GM12878 (cell line): ENCODE data around the gene PADI4. TPM values are rescaled to one million over a fixed set of nuclear protein-coding genes. Genes with fewer than 3 reads are reported as not detected.

Experiments
- ATAC-seq: fragments of 200-7000 bp; cut with Tn5 transposase; 3 replicates; pipeline ENCODE4 v1.9.1; 2020; ENCODE audit warnings: mild to moderate bottlenecking, moderate library complexity
- BruUV-seq: library from RNA; stranded (reverse); fragments of 400-500 nt; replicated peaks from 2 replicates; lab custom pipeline; 2021; lab: Mats Ljungman, UMichigan
- CTCF ChIA-PET: fragments of 300-600 bp; sonication (Branson Sonifier 250); formaldehyde crosslinking; extraction: SDS; loops from one replicate; lab custom pipeline; 2021; ENCODE audit warnings: inconsistent platforms; lab: Yijun Ruan, JAX
- POLR2A ChIA-PET: fragments of 350-600 bp; formaldehyde crosslinking; extraction: SDS; loops from one replicate; lab custom pipeline; 2021; ENCODE audit warnings: inconsistent platforms; lab: Charles Lee
- RAD21 ChIA-PET: fragments of 300-600 bp; sonication (Branson Sonifier 250); formaldehyde crosslinking; loops from one replicate; lab custom pipeline; 2023; ENCODE audit warnings: antibody characterized with exemption; ENCODE audit not compliant: unreplicated experiment; lab: Charles Lee
- SMC1A ChIA-PET: fragments of 300-600 bp; sonication (Branson Sonifier 250); formaldehyde crosslinking; loops from one replicate; lab custom pipeline; 2023; ENCODE audit not compliant: unreplicated experiment, uncharacterized antibody; lab: Charles Lee
- DNase-seq: peaks from one replicate; pipeline ENCODE4 v3.0.0-alpha.2; 2011; ENCODE audit warnings: low read depth, low spot score
- FAIRE-seq: peaks from 3 replicates; lab custom pipeline; 2011; peaks lifted over from hg19 to GRCh38; lab: Jason Lieb, UNC
- H2AFZ ChIP-seq: 2 replicates; pipeline ENCODE4 v1.6.0; 2011; ENCODE audit warnings: low read depth, low read length, control low read depth; ENCODE audit not compliant: control insufficient read depth
- H3K27ac ChIP-seq: 2 replicates; pipeline ENCODE4 v1.5.1; 2011; ENCODE audit warnings: control low read depth; ENCODE audit not compliant: control insufficient read depth, insufficient read depth
- H3K27me3 ChIP-seq, 2 experiments: replicated peaks in 1 of 2; 2 replicates each; pipeline versions ENCODE4 v1.6.0 to v1.6.1; 2011; ENCODE audit warnings: low read length in 1 of 2; ENCODE audit not compliant: control insufficient read depth in 2 of 2, insufficient read depth in 2 of 2
- H3K36me3 ChIP-seq, 2 experiments: 2 replicates each; pipeline ENCODE4 v1.5.1; 2011; ENCODE audit warnings: low read length in 1 of 2; ENCODE audit not compliant: control insufficient read depth in 2 of 2, insufficient read depth in 2 of 2
- H3K4me1 ChIP-seq: 2 replicates; pipeline ENCODE4 v1.6.1; 2011; ENCODE audit warnings: mild to moderate bottlenecking, low read length, moderate library complexity, mixed read lengths; ENCODE audit not compliant: control insufficient read depth, insufficient read depth
- H3K4me2 ChIP-seq: 2 replicates; pipeline ENCODE4 v1.6.0; 2011; ENCODE audit warnings: control low read depth; ENCODE audit not compliant: control insufficient read depth, insufficient read depth
- H3K4me3 ChIP-seq: fragments of 200-600 bp; sonication (generic); 2 replicates; pipeline ENCODE4 v1.5.1; 2016
- H3K79me2 ChIP-seq: 2 replicates; pipeline ENCODE4 v1.6.0; 2011; ENCODE audit warnings: low read length; ENCODE audit not compliant: control insufficient read depth, insufficient read depth
- H3K9ac ChIP-seq: 2 replicates; pipeline ENCODE4 v1.8.0; 2011; ENCODE audit warnings: low read length, control low read depth, mixed read lengths; ENCODE audit not compliant: control insufficient read depth, insufficient read depth
- H3K9me3 ChIP-seq: replicated peaks from 3 replicates; pipeline ENCODE4 v1.5.1; 2011; ENCODE audit warnings: mild to moderate bottlenecking, low read length; ENCODE audit not compliant: control insufficient read depth, insufficient read depth
- H4K20me1 ChIP-seq: 2 replicates; pipeline ENCODE4 v1.6.0; 2011; ENCODE audit not compliant: control insufficient read depth, insufficient read depth
- EGR1 ChIP-seq, 2 experiments: IDR thresholded peaks; 1 replicate in 1 of 2; 2 replicates in 1 of 2; pipeline ENCODE4 v1.6.1; 2011 to 2012; ENCODE audit warnings: low read depth in 2 of 2, low read length in 2 of 2, borderline replicate concordance in 1 of 2, mild to moderate bottlenecking in 1 of 2, moderate library complexity in 1 of 2
- NFYA ChIP-seq: IDR thresholded peaks from 2 replicates; pipeline ENCODE4 v1.6.1; 2011; ENCODE audit warnings: low read depth, mild to moderate bottlenecking, low read length, improper control_type of control experiment, borderline replicate concordance
- PAX5 ChIP-seq: IDR thresholded peaks from 2 replicates; pipeline ENCODE4 v1.6.1; 2011; ENCODE audit warnings: low read depth, low read length, borderline replicate concordance
- PAX8 ChIP-seq: fragments of 450-650 bp; IDR thresholded peaks from 2 replicates; pipeline ENCODE4 v1.6.1; 2017; ENCODE audit warnings: mild to moderate bottlenecking, moderate library complexity
- POU2F2 ChIP-seq: IDR thresholded peaks from 3 replicates; pipeline ENCODE4 v1.6.1; 2011; ENCODE audit warnings: low read depth, mild to moderate bottlenecking, low read length, borderline replicate concordance
- RAD21 ChIP-seq: IDR thresholded peaks from 2 replicates; pipeline ENCODE4 v1.6.1; 2011; ENCODE audit warnings: mild to moderate bottlenecking, low read depth, low read length, moderate library complexity; ENCODE audit not compliant: insufficient read depth
- RB1 ChIP-seq: fragments of 450-650 bp; formaldehyde crosslinking; IDR thresholded peaks from 2 replicates; pipeline ENCODE4 v1.6.1; 2017; ENCODE audit warnings: mild to moderate bottlenecking, borderline replicate concordance
- SMARCA5 ChIP-seq: fragments of 450-650 bp; IDR thresholded peaks from 2 replicates; pipeline ENCODE4 v1.6.1; 2017; ENCODE audit warnings: mild to moderate bottlenecking
- SMC3 ChIP-seq: IDR thresholded peaks from 2 replicates; pipeline ENCODE4 v1.6.1; 2011; ENCODE audit warnings: low read length, improper control_type of control experiment, borderline replicate concordance
- STAT3 ChIP-seq: IDR thresholded peaks from 2 replicates; pipeline ENCODE4 v1.6.1; 2011; ENCODE audit warnings: low read depth, low read length, improper control_type of control experiment
- YY1 ChIP-seq: IDR thresholded peaks from 2 replicates; pipeline ENCODE4 v1.6.1; 2011; ENCODE audit warnings: low read depth, mild to moderate bottlenecking, low read length
- ZNF622 ChIP-seq: fragments of 450-650 bp; IDR thresholded peaks from 2 replicates; pipeline ENCODE4 v1.6.1; 2017; ENCODE audit warnings: mild to moderate bottlenecking, inconsistent platforms
- WGBS: methylation state at CpG from one replicate; pipeline ENCODE4 v1.1.6; 2016; ENCODE audit warnings: low lambda C conversion rate; ENCODE audit not compliant: insufficient replicate concordance, insufficient coverage; ENCODE audit errors: missing lambda C conversion rate; 5-methylcytosine and 5-hydroxymethylcytosine counted together
- in situ Hi-C: fragments of 300-500 bp; cut with MboI; formaldehyde crosslinking; loops from 9 replicates; pipeline ENCODE4 v1.14.3; 2018; ENCODE audit warnings: mixed read lengths
- intact Hi-C: fragments of 100-400 bp; cut with micrococcal nuclease; formaldehyde crosslinking; loops from one replicate; pipeline ENCODE4 v1.14.2; 2022; ENCODE audit not compliant: unreplicated experiment
- polyA plus RNA-seq, 11 experiments: library from polyadenylated mRNA; depleted of rRNA in 4 of 11; unstranded in 6 of 11; stranded (reverse) in 5 of 11; fragments of >200 nt; fragmentation: Nextera tagmentation in 4 of 11; fragmentation: Illumina TruSeq in 1 of 11; extraction: Ambion mirVana in 4 of 11; extraction: Trizol in 1 of 11; gene quantifications; 1 replicate in 1 of 11; 2 replicates in 10 of 11; pipeline versions ENCODE4 v1.2.1 to v1.2.3, GENCODE V29; 2011 to 2016; ENCODE audit warnings: inconsistent platforms in 2 of 11, missing spikeins in 2 of 11, low read depth in 1 of 11
- total RNA-seq, 4 experiments: library from RNA; depleted of rRNA in 3 of 4; stranded (reverse); fragments of >200 nt in 3 of 4; fragmentation: Illumina TruSeq in 1 of 4; extraction: Trizol in 1 of 4; gene quantifications; 2 replicates each; pipeline versions ENCODE4 v1.2.1 to v1.2.3, GENCODE V29; 2013 to 2021
- TF ChIP-seq, protein P1 (sequence below): fragments of 450-650 bp; IDR thresholded peaks from 2 replicates; pipeline ENCODE4 v1.6.1; 2017; ENCODE audit warnings: borderline replicate concordance
- TF ChIP-seq, protein P2 (sequence below): fragments of 450-650 bp; IDR thresholded peaks from 2 replicates; pipeline ENCODE4 v1.6.1; 2017; ENCODE audit warnings: antibody characterized with exemption, mild to moderate bottlenecking, moderate library complexity

PADI4 gene
- total and polyA plus RNA-seq, 10 of the 15 experiments (the other 5 are each of a cell fraction or from before 2014, with no cell fraction given): 0.08 to 0.47 (median 0.15) TPM; not detected in 3

DNA sequence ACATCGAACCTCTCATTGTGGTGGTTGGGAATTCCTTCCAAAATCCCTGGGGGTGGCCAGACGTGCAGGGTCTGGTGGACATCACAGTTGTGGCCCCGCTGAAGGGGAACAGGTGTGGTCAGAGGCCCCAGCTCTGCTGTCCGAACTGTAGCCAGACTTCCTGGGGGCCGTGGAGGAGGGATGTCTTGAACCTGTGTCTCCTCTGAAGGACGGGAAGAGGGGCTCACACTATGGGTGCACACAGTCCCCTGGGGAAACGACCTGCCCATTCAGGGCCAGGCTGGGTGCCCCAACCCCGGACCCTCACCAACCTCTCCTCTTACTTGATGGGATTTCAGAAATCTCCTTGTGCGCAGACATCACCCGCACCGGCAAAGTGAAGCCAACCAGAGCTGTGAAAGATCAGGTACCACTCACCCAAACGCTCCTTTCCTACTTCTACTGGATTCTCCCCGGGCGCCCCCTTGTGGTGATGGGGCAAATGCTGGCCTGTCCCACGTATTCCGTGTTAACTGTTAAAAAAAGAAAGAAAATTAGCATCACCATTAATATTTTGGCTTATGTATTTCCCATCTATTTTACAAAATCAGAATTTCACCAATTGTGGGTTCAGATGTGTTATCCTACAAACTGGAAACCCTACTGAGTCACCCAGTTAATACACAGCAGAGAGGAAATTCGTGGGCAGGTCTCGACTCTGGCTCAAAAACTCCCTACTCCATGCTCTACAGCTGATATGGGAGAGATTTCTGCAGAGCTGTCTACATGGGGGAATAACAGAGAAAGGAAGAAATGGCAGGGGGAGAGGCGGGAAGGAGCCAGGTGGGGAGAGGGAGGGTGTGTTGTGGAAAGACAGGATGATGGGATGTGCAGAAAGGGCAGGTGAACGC lies 28.1 kb downstream of the PADI4 start:
- no peaks in the 10 kb centered on the region for H4K20me1 ChIP-seq
- in situ Hi-C loops: no loop called here
- intact Hi-C loops: loop anchor here (2.0 to 10.0 kb wide), 3 partner anchors 101 to 279 kb away; no protein-coding TSS in a partner anchor
- TF ChIP-seq, protein P1, sequence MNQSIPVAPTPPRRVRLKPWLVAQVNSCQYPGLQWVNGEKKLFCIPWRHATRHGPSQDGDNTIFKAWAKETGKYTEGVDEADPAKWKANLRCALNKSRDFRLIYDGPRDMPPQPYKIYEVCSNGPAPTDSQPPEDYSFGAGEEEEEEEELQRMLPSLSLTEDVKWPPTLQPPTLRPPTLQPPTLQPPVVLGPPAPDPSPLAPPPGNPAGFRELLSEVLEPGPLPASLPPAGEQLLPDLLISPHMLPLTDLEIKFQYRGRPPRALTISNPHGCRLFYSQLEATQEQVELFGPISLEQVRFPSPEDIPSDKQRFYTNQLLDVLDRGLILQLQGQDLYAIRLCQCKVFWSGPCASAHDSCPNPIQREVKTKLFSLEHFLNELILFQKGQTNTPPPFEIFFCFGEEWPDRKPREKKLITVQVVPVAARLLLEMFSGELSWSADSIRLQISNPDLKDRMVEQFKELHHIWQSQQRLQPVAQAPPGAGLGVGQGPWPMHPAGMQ: no peak
- TF ChIP-seq YY1 (peak; percentile 59; the same call in 1 of the 2 replicates), RB1 (no peak), NFYA (no peak), RAD21 (peak; percentile 58), SMARCA5 (no peak), PAX8 (no peak), POU2F2 (no peak), SMC3 (peak; percentile 66; the same call in 1 of the 2 replicates), EGR1 (IDR thresholded peaks at IDR 0.05; ENCODE audit: borderline replicate concordance in 1 of 2, low read depth in 2 of 2, low read length in 2 of 2) (no peak), ZNF622 (no peak), PAX5 (no peak), STAT3 (no peak)
- TF ChIP-seq, protein P2, sequence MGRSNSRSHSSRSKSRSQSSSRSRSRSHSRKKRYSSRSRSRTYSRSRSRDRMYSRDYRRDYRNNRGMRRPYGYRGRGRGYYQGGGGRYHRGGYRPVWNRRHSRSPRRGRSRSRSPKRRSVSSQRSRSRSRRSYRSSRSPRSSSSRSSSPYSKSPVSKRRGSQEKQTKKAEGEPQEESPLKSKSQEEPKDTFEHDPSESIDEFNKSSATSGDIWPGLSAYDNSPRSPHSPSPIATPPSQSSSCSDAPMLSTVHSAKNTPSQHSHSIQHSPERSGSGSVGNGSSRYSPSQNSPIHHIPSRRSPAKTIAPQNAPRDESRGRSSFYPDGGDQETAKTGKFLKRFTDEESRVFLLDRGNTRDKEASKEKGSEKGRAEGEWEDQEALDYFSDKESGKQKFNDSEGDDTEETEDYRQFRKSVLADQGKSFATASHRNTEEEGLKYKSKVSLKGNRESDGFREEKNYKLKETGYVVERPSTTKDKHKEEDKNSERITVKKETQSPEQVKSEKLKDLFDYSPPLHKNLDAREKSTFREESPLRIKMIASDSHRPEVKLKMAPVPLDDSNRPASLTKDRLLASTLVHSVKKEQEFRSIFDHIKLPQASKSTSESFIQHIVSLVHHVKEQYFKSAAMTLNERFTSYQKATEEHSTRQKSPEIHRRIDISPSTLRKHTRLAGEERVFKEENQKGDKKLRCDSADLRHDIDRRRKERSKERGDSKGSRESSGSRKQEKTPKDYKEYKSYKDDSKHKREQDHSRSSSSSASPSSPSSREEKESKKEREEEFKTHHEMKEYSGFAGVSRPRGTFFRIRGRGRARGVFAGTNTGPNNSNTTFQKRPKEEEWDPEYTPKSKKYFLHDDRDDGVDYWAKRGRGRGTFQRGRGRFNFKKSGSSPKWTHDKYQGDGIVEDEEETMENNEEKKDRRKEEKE: no peak

More for the DNA sequence above, 28.1 kb downstream of the PADI4 start:
- Histone ChIP-seq H3K4me3 (no peak overlapping the region), H3K36me3 (no peaks in the 10 kb centered on the region), H2AFZ (no peak overlapping the region), H3K9me3 (no peaks in the 10 kb centered on the region), H3K9ac (no peak overlapping the region), H3K27ac (no peak overlapping the region), H3K27me3 (no peaks in the 10 kb centered on the region; a peak in 1 of 4 replicates), H3K4me1 (no peaks in the 10 kb centered on the region), H3K79me2 (no peaks in the 10 kb centered on the region), H3K4me2 (no peak overlapping the region)
- FAIRE-seq (peak; percentile 66), DNase-seq (no peak), ATAC-seq (peak; percentile 85)
- no TSS peak for BruUV-seq
- ChIA-PET RAD21 (interaction anchor here (1.0 to 1.3 kb wide), 2 partner anchors 213 to 276 kb away, joined by 3 read pairs; no protein-coding TSS in a partner anchor), CTCF (interaction anchor here (0.5 to 3.9 kb wide), 8 partner anchors 74 to 605 kb away, joined by 3 to 27 read pairs (median 5); no protein-coding TSS in a partner anchor), POLR2A (no interaction called here), SMC1A (interaction anchor here (0.6 to 2.5 kb wide), 6 partner anchors 90 to 274 kb away, joined by 3 to 8 read pairs (median 5); no protein-coding TSS in a partner anchor)
- WGBS: 6% methylated on average over 20 of the region's 20 CpGs
